Smooth muscle cell (in vitro differentiated cells): ENCODE data around the gene ATG16L2. TPM values are rescaled to one million over a fixed set of nuclear protein-coding genes. Genes with fewer than 3 reads are reported as not detected.
"Not testable (repeated sequence)": the region's sequence is repeated elsewhere in the genome, so short reads cannot be mapped to it uniquely, and the experiment has no call there.

ENCODE experiments used
- DNase-seq: peaks from one replicate; lab custom pipeline; 2025; ENCODE audit not compliant: unreplicated experiment; lab: John Stamatoyannopoulos, UW
- H2AFZ ChIP-seq: fragments of 200-600 bp; sonication (generic); 2 replicates; pipeline ENCODE4 v1.6.0; 2016; ENCODE audit warnings: antibody characterized with exemption, low read depth, mild to moderate bottlenecking
- H3F3A ChIP-seq: fragments of 200-600 bp; sonication (generic); 2 replicates; pipeline ENCODE4 v1.6.0; 2017; ENCODE audit warnings: antibody characterized with exemption, low read depth
- H3K27ac ChIP-seq: fragments of 200-600 bp; sonication (generic); 2 replicates; pipeline ENCODE4 v1.5.1; 2016; ENCODE audit warnings: low read depth, mild to moderate bottlenecking
- H3K27me3 ChIP-seq: fragments of 200-600 bp; sonication (generic); 2 replicates; pipeline ENCODE4 v1.6.1; 2016; ENCODE audit warnings: low read depth, mild to moderate bottlenecking
- H3K36me3 ChIP-seq: fragments of 200-600 bp; sonication (generic); 2 replicates; pipeline ENCODE4 v1.5.1; 2016; ENCODE audit warnings: low read depth
- H3K4me1 ChIP-seq: fragments of 200-600 bp; sonication (generic); 2 replicates; pipeline ENCODE4 v1.5.1; 2016; ENCODE audit warnings: low read depth
- H3K4me2 ChIP-seq: fragments of 200-600 bp; sonication (generic); 2 replicates; pipeline ENCODE4 v1.6.0; 2016; ENCODE audit warnings: mild to moderate bottlenecking
- H3K4me3 ChIP-seq: fragments of 200-600 bp; sonication (generic); 2 replicates; pipeline ENCODE4 v1.5.1; 2016; ENCODE audit warnings: mild to moderate bottlenecking
- H3K79me2 ChIP-seq: fragments of 200-600 bp; sonication (generic); 2 replicates; pipeline ENCODE4 v1.6.0; 2016; ENCODE audit warnings: low read depth, mild to moderate bottlenecking
- H3K9ac ChIP-seq: fragments of 200-600 bp; sonication (generic); 2 replicates; pipeline ENCODE4 v1.6.0; 2016; ENCODE audit warnings: low read depth
- H3K9me3 ChIP-seq: fragments of 200-600 bp; sonication (generic); replicated peaks from 2 replicates; pipeline ENCODE4 v1.5.1; 2016; ENCODE audit warnings: low read depth
- H4K20me1 ChIP-seq: fragments of 200-600 bp; sonication (generic); 2 replicates; pipeline ENCODE4 v1.6.0; 2016; ENCODE audit warnings: low read depth
- WGBS: methylation state at CpG from one replicate; pipeline ENCODE4 v1.1.7; 2016; ENCODE audit warnings: low lambda C conversion rate; 5-methylcytosine and 5-hydroxymethylcytosine counted together
- polyA plus RNA-seq: library from polyadenylated mRNA; unstranded; fragments of >200 nt; fragmentation: Nextera tagmentation; extraction: Ambion mirVana; gene quantifications from 2 replicates; pipeline ENCODE4 v1.2.1, GENCODE V29; 2016
- total RNA-seq: library from RNA; depleted of rRNA; stranded (reverse); fragments of >200 nt; gene quantifications from 2 replicates; pipeline ENCODE4 v1.2.3, GENCODE V29; 2014
- TF ChIP-seq, protein P1 (sequence below): fragments of 200-600 bp; sonication (generic); IDR thresholded peaks from 2 replicates; pipeline ENCODE4 v1.5.1; 2017; ENCODE audit warnings: borderline replicate concordance, mild to moderate bottlenecking, antibody characterized with exemption; ENCODE audit not compliant: insufficient read depth, poor library complexity, severe bottlenecking

ATG16L2 gene
- total and polyA plus RNA-seq, 2 experiments from 2014 or later: 7.4 to 9.3 TPM

DNA sequence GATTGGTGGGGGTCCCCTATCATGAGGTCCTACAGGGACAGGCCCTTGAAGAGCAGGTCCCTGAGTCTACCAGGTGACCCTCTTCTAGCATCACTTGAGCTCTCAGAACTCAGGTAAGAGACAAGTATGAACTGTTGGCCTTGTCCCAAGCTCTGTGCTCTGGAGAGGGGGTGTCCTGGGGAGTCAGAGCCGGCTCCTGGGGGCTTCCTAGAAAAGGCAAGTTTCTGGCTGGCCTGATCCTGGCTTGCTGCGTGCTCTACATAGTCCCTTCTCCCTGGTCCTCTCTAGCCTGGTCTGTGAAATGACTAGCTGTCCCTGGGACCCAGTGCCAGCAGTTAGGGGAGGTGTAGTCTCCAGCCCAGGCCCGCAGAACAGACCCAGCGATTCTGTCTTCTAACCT, 11.4 kb downstream of the ATG16L2 start:
- Histone ChIP-seq H3K27me3 (no peaks in the 10 kb centered on the region), H3K4me2 (no peak overlapping the region), H3K9me3 (no peaks in the 10 kb centered on the region), H3K4me1 (peaks cover 7% of the 10 kb centered on the region), H3K4me3 (no peak overlapping the region), H4K20me1 (no peaks in the 10 kb centered on the region), H3K27ac (no peak overlapping the region), H2AFZ (no peak overlapping the region), H3K79me2 (no peaks in the 10 kb centered on the region), H3K36me3 (no peaks in the 10 kb centered on the region), H3K9ac (no peak overlapping the region), H3F3A (no peaks in the 10 kb centered on the region)
- TF ChIP-seq, protein P1, sequence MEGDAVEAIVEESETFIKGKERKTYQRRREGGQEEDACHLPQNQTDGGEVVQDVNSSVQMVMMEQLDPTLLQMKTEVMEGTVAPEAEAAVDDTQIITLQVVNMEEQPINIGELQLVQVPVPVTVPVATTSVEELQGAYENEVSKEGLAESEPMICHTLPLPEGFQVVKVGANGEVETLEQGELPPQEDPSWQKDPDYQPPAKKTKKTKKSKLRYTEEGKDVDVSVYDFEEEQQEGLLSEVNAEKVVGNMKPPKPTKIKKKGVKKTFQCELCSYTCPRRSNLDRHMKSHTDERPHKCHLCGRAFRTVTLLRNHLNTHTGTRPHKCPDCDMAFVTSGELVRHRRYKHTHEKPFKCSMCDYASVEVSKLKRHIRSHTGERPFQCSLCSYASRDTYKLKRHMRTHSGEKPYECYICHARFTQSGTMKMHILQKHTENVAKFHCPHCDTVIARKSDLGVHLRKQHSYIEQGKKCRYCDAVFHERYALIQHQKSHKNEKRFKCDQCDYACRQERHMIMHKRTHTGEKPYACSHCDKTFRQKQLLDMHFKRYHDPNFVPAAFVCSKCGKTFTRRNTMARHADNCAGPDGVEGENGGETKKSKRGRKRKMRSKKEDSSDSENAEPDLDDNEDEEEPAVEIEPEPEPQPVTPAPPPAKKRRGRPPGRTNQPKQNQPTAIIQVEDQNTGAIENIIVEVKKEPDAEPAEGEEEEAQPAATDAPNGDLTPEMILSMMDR: no peak
- WGBS: 94% methylated on average over 4 of the region's 4 CpGs
- no peak for DNase-seq

DNA sequence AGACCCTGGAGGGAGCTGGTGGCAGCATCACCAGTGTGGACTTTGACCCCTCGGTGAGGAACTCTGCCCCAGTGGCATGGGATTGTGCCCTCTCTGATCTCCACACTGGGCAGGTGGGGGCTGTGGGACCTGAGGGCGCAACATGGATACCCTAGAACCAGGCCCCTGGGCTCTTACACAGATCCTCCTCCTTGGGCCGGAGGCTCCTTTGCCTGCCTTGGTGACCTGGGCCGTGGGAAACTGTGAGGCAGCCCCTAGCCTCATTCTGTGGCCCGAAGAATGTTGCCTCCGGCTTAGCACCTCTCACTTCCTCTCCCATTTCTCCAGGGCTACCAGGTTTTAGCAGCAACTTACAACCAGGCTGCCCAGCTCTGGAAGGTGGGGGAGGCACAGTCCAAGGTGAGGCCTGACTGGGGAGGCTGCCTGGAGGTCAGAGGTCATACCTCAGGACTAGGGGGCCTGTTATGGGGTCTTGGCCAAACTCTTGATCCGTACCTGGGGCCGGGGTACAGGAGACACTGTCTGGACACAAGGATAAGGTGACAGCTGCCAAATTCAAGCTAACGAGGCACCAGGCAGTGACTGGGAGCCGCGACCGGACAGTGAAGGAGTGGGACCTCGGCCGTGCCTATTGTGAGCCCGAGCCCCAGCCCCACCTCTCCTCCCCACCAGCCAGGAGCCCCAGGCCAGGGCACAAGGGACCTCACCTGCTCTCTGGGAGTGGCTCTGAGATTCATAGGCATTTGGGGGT, 12.2 kb downstream of the ATG16L2 start:
- Histone ChIP-seq H3K79me2 (no peaks in the 10 kb centered on the region), H3K9me3 (no peaks in the 10 kb centered on the region), H4K20me1 (no peaks in the 10 kb centered on the region), H3K36me3 (no peaks in the 10 kb centered on the region), H3F3A (no peaks in the 10 kb centered on the region), H3K27me3 (no peaks in the 10 kb centered on the region), H3K4me2 (no peak overlapping the region), H3K9ac (no peak overlapping the region), H3K4me3 (no peak overlapping the region), H3K4me1 (peaks cover 5% of the 10 kb centered on the region), H3K27ac (no peak overlapping the region), H2AFZ (no peak overlapping the region)
- no peak for DNase-seq
- 93% methylated on average over 15 of the region's 15 CpGs for WGBS
- TF ChIP-seq, protein P1: no peak

DNA sequence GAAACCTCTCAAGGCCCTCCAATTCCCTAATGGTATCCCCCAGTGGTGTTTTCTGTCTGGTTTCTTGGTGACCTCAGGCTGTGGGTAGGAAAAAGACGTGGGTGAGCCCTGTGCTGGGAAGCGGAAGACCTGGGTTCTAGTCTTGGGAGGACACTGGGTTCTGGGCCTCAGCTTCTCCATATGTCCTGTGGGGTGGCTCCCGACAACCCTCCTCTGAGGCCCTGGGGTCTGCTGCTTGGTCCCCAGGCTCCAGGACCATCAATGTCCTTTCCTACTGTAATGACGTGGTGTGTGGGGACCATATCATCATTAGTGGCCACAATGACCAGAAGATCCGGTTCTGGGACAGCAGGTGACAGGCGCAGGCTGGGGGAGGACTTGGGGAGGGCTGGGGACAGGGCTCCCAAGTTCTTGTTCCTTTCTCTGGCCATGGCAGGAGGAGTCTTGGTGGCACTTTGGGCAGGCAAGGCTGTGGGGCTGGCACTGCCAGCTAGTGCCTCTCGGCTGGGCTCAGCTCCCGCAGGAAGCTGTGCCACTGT, 12.8 kb downstream of the ATG16L2 start:
- no peaks in the 10 kb centered on the region for H4K20me1 ChIP-seq
- DNase-seq: no peak
- H3K9ac ChIP-seq: no peak overlapping the region
- H3K27me3 ChIP-seq: no peaks in the 10 kb centered on the region
- no peak overlapping the region for H3K4me2 ChIP-seq
- no peak overlapping the region for H3K27ac ChIP-seq
- H3F3A ChIP-seq: no peaks in the 10 kb centered on the region
- H3K36me3 ChIP-seq: no peaks in the 10 kb centered on the region
- H3K4me3 ChIP-seq: no peak overlapping the region
- TF ChIP-seq, protein P1: no peak
- no peaks in the 10 kb centered on the region for H3K9me3 ChIP-seq
- 98% methylated on average over 7 of the region's 8 CpGs for WGBS
- no peak overlapping the region for H2AFZ ChIP-seq
- H3K4me1 ChIP-seq: no peaks in the 10 kb centered on the region
- H3K79me2 ChIP-seq: no peaks in the 10 kb centered on the region

DNA sequence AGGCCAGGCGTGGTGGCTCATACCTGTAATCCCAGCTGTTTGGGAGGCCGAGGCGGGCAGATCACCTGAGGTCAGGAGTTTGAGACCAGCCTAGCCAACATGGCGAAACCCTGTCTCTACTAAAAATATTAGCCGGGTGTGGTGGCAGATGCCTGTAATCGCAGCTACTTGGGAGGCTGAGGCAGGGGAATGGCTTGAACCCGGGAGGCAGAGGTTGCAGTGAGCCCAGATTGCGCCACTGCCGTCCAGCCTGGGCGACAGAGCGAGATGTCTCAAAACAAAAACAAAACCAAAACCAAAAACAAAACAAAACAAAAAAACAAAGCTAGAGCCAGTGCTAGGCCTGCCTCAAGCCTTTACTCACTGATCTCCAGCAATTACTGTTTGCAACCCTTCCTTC, 13.4 kb downstream of the ATG16L2 start:
- H3K4me1 ChIP-seq, H3K4me2 ChIP-seq, H4K20me1 ChIP-seq, DNase-seq, H3K27ac ChIP-seq, H3K79me2 ChIP-seq, H3K9ac ChIP-seq, H3K27me3 ChIP-seq, H3K36me3 ChIP-seq, H3K9me3 ChIP-seq, H2AFZ ChIP-seq, H3K4me3 ChIP-seq, H3F3A ChIP-seq: not testable (repeated sequence)
- 85% methylated on average over 11 of the region's 11 CpGs for WGBS
